Activated gamma-delta T cell (primary cell): ENCODE results near the gene KCNQ5.

ENCODE experiments used
- DNase-seq: peaks from one replicate; lab custom pipeline; 2025; lab: John Stamatoyannopoulos, UW

Gene KCNQ5

DNA sequence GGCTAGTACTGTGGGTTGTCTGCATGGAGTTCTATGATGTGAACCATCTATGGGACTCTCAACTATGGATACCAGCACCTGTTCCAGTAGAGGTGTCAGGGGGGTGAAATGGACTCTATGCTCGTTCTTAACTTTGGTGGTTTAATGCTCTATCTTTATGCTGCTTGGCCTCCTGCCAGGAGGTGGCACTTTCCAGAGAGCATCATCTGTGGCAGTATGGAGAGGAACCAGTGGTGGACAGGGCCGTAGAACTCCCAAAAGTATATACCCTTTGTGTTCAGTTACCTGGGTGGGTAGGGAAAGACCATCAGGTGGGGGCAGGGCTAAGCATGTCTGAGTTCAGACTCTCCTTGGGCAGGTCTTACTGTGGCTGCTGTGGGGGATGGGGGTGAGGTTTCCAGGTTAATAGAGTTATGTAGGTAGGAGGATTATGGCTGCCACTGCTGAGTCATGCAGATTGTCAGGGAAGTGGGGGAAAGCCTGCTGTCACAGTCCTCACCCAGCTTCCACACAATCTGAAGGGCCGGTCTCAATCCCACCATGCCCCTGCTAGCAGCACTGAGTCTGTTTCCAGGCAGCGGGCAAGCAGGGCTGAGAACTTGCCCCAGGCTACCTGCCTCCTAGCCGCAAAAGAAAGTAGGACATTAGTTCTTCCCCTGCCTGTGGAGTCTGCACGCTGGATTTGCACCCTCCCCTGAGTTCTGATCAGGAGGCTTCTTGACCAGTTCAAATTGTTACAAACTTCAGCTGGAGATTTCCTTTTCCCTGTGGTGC is 284.0 kb downstream of the KCNQ5 start:
- DNase-seq = no peak

DNA sequence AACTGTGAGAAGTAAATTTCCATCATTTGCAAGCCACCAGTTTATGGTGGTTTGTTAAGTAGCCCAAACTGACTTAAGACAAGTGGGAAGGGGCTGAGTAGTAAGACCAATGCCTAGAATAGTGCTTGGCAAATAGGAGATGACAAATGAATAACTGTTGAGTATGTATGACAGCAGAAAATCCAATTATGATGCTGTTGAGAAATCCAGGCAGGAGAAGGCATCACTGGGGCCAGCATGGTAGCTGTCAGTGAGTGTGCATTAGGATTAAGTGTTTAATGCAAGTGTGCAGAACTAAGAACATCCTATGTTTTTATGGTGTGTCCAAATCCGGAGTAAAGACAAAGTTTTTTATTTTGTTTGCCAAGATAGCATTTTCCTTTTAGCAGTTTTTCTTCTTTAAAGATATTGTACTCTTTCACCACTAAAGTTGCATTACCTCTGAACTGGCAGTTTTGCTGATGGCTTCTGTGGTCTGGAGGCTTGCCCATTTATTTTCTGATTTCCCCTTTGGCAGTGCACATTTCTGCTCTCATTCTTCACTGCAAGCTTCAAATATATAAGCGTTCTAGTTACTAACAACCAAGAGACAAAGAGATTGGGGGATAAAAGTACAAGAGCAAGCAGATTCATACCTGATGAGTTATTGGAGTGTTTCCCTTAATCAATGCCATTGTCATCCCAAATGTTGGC is 289.7 kb downstream of the KCNQ5 start:
- no peak for DNase-seq

DNA sequence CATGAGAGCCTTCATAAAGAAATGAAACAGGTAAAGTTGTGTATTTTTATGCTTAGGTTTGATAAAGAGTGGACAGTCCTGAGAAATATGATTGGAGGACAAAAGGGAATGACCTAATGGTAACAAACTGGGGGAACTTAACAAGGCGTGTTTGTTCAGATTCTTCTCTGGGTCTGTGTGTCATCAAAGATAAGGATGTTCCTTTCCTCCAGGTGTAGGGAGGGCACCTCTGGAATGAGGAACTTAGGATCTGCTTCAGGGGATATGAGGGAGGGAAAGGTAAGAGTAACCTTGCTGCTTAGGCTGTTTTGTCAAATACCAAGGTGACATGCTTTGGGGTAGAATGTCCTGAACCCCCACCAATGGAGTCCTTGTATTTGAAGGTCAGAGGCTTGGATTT is 291.9 kb downstream of the KCNQ5 start:
- DNase-seq = no peak

DNA sequence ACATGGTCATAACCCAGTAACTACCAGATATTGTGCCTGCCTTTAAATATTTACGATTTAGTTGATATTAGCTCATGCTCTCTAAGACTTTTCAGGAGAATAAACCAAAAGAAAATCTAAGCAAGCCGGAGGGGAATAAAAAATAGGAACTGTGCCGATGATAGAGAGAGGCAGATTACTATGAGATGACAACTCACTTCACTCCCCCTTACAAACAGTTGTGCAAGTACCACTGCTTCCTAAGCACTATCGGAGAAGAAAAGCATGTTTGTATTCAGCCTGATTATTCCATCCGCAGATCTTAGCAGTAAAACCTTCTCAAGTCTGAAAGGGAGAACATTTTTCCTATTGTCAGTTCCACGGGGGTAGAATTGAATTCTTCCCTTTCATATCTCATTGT is 294.4 kb downstream of the KCNQ5 start:
- no peak for DNase-seq

DNA sequence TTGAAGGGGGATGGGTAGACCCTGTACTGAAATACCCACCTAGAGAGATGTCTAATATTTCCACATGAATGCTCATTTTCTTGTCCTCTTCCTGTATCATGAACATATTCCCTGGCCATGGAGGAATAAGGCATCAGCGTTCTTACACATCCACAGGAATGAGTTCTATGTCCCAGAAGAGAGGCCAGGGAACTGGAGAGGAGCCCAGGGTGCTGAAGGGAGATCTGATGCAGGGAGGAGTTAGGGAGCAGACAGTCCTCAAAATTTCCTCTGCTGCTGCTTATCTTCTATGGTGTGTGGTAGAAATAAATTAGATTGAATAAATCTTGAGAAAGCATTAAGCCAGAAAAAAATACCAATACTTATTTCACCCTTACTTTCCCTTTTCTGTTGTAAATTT is 295.0 kb downstream of the KCNQ5 start:
- no peak for DNase-seq

DNA sequence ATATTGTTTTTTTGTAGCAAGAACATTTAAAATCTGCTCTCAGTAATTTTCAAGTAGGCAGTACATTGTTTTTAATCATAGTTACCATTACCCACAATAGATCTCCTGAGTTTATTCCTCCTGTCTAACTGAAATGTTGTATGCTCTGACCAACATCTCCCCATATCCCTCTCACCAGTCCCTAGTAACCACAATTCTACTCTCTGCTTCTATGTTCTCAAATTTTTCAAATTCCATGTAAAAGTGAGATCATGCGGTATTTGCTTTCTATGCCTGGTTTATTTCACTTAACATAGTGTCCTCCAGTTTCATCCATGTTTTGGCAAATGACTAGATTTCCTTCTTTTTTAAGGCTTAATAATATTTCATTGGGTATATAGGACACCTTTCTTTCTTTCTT is 300.5 kb downstream of the KCNQ5 start:
- no peak for DNase-seq

DNA sequence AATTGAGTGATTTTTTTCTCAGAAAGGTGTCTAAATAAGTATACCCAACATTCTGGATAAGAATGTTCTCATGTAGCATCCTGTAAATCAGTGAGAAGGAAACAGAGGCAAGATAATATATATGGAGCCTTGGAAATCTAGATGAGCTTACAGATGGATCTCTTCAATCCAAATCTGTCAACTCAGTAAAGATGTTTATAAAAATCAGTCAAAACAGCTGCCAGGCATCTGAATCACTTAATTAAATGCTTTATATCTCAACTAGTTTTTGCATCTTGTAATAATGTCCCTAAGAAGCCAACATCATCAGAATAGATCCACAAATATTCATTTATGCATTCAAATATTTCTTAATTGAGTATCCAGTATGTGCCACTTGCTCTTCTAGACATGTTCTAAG is 303.3 kb downstream of the KCNQ5 start:
- DNase-seq = no peak

DNA sequence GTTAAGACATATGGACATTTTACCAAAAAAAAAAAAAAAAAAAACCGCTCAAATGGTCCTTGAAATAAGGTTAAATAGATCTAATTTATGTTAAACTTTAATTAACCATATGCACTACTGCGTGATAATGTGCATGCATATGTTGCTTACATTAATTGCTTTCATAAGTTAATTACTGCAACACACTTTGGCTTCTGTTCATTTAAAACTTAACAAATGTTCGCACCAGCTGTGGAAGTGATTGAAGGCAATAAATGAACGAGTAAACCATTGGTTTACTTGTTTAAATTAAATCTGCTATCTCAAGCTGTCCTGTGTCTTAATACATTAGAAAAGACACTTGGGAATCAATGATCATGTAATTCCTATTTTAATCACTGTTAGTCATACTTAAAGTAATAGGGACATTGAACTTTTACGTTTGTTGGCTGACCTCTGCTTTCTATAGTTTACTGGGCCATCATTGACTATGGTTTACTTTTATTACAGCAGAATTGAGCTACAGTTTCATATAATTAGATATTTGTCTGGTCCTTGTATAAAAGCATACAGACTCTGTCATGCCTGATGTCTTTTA is 308.8 kb downstream of the KCNQ5 start:
- no peak for DNase-seq

DNA sequence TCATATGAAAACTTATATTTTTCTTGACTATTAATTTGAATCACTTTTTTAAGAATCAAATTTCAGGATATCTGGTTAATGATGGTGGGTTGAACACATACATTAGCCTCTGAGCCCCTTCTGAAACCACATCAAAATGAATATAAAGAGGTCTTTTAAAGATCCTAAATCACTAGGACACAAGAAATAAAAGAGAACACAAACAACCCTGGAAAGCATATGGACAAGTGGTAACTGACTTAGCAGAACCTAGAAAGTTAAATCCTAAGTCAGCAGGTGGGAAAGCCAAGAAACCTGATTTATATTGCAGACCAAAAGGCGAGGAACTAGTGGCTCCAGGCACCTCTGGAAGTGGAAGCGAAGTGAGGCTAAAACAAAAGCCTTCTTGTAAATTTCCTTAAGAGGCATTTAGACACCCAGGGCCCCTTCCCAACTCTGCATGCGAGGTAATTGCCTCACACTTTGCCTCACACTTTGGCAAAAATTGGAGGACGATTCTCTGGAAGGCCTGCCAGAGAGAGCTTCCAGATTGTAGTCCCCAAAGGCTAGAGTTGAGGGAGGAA is 309.5 kb downstream of the KCNQ5 start:
- no peak for DNase-seq

DNA sequence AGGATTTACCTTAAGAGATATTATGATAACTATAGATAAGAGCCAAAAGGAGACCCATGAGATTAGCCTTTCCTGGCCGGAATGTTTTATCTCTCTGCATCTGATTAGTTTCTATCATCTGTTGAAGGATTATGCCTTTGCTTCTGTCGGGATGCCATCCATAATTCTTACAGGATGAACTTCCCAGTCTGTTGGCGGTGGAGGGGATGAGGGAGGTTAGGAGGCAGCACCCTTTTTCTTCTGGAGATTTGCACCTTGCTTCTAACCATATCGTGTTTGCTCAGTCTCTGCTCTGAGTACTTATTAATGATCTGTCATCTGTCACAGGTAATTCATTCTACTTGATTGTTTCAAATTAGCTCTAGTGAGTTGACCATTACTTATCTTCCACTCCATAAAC is 311.4 kb downstream of the KCNQ5 start:
- DNase-seq = no peak

DNA sequence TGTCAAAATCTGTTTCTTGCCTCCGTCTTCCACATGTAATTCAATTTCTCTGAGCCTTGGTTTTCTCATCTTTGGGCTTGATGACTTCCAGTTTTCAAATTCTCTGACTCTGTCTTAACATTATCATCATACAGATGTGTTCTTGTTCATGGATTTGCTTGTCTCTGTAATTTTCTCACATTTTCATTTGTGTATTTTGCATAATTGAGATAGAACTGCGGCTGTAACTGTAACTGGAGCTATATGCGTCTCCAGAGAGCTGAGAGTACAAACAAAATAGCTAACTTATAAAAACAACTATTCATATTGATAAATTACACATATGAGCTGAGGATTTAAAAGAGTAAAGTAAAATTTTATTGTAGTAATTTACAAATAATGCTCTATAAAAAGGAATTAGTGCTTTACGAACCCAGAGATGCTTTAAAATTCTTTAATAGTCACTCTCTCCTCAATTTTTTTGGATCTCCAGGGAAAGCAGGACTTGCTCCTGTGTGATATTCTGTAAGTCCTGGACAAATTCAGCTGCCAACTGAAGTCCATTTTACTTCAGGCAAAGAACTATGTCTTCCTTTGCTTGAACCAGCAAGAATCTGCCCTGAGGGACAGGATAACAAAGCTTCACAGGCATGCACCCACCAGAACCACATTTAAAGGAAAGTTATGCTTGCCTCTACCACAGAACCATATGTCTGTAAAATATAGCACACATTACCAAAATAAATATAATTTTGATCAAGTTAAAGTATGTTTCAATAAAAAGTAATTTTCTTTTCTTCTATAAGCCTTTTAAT is 315.1 kb downstream of the KCNQ5 start:
- no peak for DNase-seq

DNA sequence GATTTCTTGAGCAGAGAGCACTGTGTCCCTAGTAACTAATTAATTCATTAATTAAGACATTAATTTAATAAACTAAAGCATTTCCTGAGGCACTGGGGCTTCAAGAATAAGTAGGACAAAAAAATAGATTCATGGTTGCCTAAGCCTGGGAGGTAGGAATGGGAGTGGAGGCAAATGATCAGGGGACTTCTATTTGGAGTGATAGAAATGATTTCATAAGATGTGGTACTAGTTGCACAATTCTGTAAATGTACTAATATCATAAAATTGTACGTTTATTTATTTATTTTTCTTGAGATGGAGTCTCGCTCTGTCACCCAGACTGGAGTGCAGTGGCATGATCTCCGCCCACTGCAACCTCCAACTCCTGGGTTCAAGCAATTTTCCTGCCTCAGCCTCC is 316.2 kb downstream of the KCNQ5 start:
- DNase-seq = no peak

DNA sequence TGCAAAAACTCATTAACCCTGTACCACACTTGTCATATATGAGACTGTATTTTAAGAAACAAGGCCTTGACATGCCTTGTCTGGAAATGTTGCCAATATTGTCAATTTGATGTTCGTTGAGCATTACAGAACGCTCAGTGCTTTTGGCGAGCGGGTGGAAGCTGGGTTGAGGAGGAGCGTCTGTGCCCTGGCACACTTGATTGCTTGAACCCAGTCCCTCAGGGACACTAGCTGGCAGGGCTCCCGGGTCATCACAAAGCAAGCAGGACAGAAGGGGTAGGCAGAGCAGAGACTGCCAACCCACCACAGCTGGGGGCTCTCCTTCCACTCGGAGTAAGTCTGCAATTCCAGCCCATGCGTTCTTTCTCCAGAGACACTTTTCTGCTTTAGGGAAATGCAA is 317.1 kb downstream of the KCNQ5 start:
- no peak for DNase-seq

DNA sequence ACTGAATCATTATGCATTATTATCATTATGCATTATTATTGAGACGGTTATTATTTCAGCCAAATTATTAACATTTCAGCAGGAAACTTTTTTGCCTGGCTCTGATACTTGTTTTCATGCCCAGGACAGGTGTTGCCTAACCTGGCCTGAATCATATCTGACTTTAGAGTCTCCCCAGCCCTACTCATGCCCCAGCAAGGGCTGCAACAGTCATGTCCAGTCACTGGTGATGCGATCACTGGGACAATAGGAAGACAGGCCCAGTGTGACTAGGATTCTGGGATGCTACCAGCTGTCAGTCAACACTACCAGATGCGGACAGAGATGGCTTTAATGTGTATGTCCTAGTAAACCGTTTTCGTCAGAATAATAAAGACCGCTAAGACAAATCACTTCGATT is 318.4 kb downstream of the KCNQ5 start:
- no peak for DNase-seq

DNA sequence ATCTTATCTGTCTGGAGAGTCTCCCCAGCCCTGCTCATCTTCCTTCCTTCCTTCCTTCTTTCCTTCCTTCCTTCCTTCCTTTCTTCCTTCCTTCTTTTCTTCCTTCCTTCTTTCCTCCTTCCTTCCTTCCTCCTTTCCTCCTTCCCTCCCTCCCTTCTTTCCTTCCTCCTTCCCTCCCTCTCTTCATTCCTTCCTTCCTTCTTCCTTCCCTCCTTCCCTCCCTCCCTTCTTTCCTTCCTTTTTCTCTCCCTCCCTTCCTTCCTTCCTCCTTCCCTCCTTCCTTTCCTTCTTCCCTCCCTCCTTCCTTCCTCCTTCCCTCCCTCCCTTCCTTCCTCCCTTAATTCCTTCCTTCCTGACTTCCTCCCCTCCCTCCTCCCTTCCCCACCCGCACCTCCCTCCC is 319.4 kb downstream of the KCNQ5 start:
- no peak for DNase-seq

DNA sequence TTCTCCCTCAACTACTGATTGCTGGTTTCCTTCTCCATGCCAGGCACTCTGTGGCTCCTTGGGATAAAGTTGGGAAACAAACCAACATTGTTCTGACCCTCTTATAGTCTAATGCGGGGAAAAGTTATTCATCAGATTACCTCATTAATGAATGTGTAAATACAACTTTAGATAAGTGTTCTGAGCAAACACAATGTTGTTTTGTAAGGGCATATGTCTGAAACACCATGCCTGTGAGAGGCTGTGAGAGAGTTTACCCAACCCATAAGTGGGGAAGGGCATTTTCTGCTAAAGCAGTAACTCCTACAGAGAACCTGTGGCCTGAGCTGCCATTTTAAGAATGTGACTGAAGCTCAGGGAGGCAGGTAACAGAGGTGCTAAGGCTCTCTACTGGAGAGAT is 319.9 kb downstream of the KCNQ5 start:
- DNase-seq = no peak

DNA sequence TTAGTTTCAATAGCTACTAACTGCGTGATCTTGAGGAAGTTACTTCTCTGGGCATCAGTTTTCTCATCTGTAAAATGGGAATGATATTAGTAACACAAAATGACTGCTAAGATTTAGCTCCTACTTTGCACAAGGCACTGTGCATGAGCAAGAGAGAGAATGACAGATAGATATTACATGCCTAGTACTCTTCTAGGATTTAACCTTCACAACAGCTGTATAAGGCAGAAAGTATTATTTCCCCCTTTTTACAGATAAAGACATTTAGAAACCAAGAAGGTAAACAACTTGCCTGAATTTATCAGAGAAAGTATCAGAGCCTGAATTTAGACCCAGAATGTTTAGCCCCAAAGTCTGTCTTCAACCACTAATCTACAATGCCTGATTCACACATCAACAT is 321.8 kb downstream of the KCNQ5 start:
- no peak for DNase-seq

DNA sequence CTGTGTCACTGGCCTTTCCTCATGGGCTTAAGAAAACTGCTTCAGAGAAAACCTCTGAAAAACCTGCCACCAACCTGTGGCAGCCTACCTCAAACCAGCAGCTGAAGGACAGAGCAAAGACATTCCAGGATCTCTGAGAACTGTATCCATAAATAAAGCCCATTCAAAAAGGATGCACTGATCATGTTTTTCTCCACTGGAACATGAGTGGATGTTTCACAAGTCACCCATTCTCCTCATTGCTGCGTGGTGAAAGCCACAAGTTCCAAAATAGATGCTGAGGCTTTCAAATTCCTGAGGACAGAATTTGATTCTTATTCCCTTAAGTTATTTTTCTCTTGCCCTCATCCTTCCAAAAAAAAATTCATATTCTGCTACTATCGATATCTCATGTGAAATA is 322.8 kb downstream of the KCNQ5 start:
- DNase-seq = no peak

DNA sequence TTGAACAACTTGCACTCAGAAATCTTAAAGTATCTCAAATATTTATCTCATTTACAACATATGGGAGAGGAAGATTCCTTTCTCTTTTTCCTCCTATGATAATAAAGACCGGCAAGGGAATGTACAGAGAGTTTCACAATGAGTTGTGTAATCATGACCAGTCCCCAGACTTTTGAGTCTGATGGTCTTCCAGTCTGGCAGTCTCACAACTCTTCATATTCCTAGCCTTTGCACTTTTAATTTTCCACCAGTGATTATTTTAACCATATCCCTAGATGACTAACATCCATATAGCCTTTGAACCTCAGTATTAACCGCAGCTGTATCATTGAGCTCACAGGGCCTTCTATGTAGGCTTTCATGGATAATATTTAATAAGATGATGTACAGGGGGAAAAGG is 324.9 kb downstream of the KCNQ5 start:
- no peak for DNase-seq

DNA sequence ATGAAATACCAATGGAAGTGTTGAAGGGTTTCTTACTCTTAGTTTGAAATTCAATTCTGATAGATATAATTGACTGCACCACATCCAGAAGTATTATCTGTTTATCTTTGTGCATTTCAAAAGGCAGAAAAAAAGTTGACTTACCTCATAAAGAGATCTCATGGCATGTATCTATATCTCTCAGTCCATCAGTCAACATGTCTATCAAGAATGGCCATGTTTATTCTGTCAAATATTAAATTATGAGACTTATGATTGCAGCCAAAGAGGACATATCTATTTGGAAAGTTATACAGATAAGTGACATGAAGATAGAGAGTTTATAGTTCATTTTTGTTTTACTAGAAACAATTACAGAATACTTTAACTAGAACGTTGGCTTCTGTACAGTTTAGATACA is 325.7 kb downstream of the KCNQ5 start:
- DNase-seq = no peak

DNA sequence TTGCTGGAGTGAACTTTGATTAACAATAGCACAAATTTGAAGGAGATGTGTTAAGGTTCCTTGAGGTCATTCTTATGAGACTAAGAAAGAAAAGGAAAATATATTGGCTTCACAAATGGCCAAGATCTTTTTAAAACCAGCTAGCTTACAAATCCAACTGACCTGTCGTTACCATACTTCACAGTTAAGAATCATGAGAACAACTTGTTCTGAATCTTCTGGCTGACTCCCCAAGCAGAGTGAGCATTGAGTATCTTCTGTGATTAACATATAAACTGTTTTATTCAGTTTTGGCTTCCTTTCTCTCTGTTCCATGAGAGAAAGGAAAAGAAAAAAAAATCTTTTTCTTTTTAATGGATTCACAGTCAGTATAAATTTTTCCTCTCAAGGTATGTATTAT is 326.3 kb downstream of the KCNQ5 start:
- no peak for DNase-seq

DNA sequence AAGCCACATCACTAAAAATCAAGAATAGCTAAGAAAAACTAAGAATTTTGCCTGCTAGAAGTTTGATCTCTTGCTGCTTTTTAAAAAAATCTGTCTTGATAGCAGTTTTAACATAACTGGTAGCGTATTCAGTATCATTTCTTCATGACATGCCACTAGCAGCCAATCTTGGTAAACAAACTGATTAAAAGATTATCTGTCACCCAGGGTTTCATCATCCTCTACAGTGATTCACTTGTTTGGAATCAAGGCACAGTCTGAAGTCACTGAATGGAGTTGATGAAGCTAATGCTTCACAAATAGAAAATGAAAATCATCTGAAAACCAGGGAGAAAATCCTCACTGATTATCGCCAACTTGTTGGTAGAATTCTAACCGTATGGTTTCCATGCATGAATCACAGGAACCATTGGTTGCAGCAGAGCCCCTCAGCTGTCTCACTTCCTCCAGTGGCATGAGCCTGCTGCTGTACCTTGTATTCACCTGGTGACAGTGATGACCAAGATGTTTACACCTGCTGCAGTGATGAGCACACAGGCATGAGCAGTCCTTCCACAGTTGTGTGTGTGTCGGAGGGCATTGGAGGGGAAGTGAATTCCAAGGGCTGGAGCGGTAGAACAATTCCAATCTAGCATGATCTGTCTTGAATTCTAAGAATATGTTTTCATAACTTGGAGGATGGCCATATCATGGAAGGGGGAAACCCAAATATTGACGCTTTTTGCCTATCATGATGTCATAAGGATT is 328.4 kb downstream of the KCNQ5 start:
- no peak for DNase-seq
